ENCODE results near the gene RTN4RL1.
"Not testable (repeated sequence)": the region's sequence is repeated elsewhere in the genome, so short reads cannot be mapped to it uniquely, and the experiment has no call there.

The RTN4RL1 gene

GRCh38 chr17:1896243-1897104, 128.7 kb downstream of the RTN4RL1 start:
- no peak for DNase-seq (ENCODE audit: low read depth)

- DNase-seq (ENCODE audit: low read depth): not testable (repeated sequence)
Observed at GRCh38 chr17:1895479-1895878, 129.7 kb downstream of the RTN4RL1 start.

GRCh38 chr17:1894753-1895339, 130.3 kb downstream of the RTN4RL1 start:
- no peak for DNase-seq (ENCODE audit: low read depth)

GRCh38 chr17:1890758-1891450, 134.2 kb downstream of the RTN4RL1 start:
- DNase-seq (ENCODE audit: low read depth): no peak

- no peak for DNase-seq (ENCODE audit: low read depth)
Observed at GRCh38 chr17:1888741-1889140, 136.4 kb downstream of the RTN4RL1 start.
